Neural progenitor cell (in vitro differentiated cells): ENCODE measurements around the gene ANAPC16. TPM values are rescaled to one million over a fixed set of nuclear protein-coding genes. Genes with fewer than 3 reads are reported as not detected.

ENCODE experiments used
- DNase-seq: peaks from one replicate; pipeline ENCODE4 v3.0.0-alpha.2; 2016; ENCODE audit warnings: low spot score
- H2AFZ ChIP-seq: fragments of 200-600 bp; sonication (generic); replicated peaks from 2 replicates; pipeline ENCODE4 v1.6.1; 2016; ENCODE audit warnings: antibody characterized with exemption
- H3F3A ChIP-seq: fragments of 200-600 bp; sonication (generic); 2 replicates; pipeline ENCODE4 v1.6.1; 2016; ENCODE audit warnings: antibody characterized with exemption, low read depth
- H3K27ac ChIP-seq: fragments of 200-600 bp; sonication (generic); 2 replicates; pipeline ENCODE4 v1.5.1; 2016; ENCODE audit warnings: mild to moderate bottlenecking
- H3K27me3 ChIP-seq: fragments of 200-600 bp; sonication (generic); 2 replicates; pipeline ENCODE4 v1.6.1; 2016; ENCODE audit warnings: mild to moderate bottlenecking, moderate library complexity
- H3K36me3 ChIP-seq: fragments of 200-600 bp; sonication (generic); 2 replicates; pipeline ENCODE4 v1.5.1; 2016
- H3K4me1 ChIP-seq: fragments of 200-600 bp; sonication (generic); 2 replicates; pipeline ENCODE4 v1.6.1; 2016; ENCODE audit warnings: mixed run types
- H3K4me2 ChIP-seq: fragments of 200-600 bp; sonication (generic); 2 replicates; pipeline ENCODE4 v1.6.1; 2016
- H3K4me3 ChIP-seq: fragments of 200-600 bp; sonication (generic); 2 replicates; pipeline ENCODE4 v1.5.1; 2016
- H3K79me2 ChIP-seq: fragments of 200-600 bp; sonication (generic); 2 replicates; pipeline ENCODE4 v1.6.1; 2016; ENCODE audit warnings: low read depth
- H3K9ac ChIP-seq: fragments of 200-600 bp; sonication (generic); 2 replicates; pipeline ENCODE4 v1.6.1; 2016
- H3K9me3 ChIP-seq: fragments of 200-600 bp; sonication (generic); 2 replicates; pipeline ENCODE4 v1.5.1; 2016; ENCODE audit warnings: low read depth
- H4K20me1 ChIP-seq: fragments of 200-600 bp; sonication (generic); 2 replicates; pipeline ENCODE4 v1.6.1; 2016; ENCODE audit warnings: low read depth
- H3K27ac Mint-ChIP-seq: 3 replicates; pipeline ENCODE4 v1.8.0; 2021; ENCODE audit warnings: mixed read lengths
- H3K27me3 Mint-ChIP-seq: 2 replicates; pipeline ENCODE4 v1.8.0; 2022; ENCODE audit warnings: low read depth, mild to moderate bottlenecking, inconsistent platforms, moderate library complexity, mixed read lengths; ENCODE audit not compliant: insufficient read depth
- H3K36me3 Mint-ChIP-seq: 3 replicates; pipeline ENCODE4 v1.8.0; 2021; ENCODE audit warnings: mixed read lengths
- H3K4me1 Mint-ChIP-seq: 3 replicates; pipeline ENCODE4 v1.8.0; 2021; ENCODE audit warnings: mixed read lengths
- H3K4me3 Mint-ChIP-seq: 3 replicates; pipeline ENCODE4 v1.8.0; 2021; ENCODE audit warnings: mild to moderate bottlenecking, moderate library complexity, mixed read lengths
- H3K9me3 Mint-ChIP-seq: 3 replicates; pipeline ENCODE4 v1.8.0; 2020; ENCODE audit warnings: mixed read lengths
- CTCF ChIP-seq: fragments of 200-600 bp; sonication (generic); IDR thresholded peaks from 2 replicates; pipeline ENCODE4 v1.5.1; 2017; ENCODE audit warnings: antibody characterized with exemption, mild to moderate bottlenecking
- EZH2 ChIP-seq: fragments of 200-600 bp; sonication (generic); IDR thresholded peaks from 2 replicates; pipeline ENCODE4 v1.6.1; 2017; ENCODE audit warnings: antibody characterized with exemption, mild to moderate bottlenecking, moderate library complexity
- EZH2phosphoT487 ChIP-seq: fragments of 200-600 bp; sonication (generic); IDR thresholded peaks from 2 replicates; pipeline ENCODE4 v1.6.1; 2017; ENCODE audit warnings: antibody characterized with exemption
- total RNA-seq: library from RNA; depleted of rRNA; stranded (reverse); fragments of >200 nt; gene quantifications from 2 replicates; pipeline ENCODE4 v1.2.3, GENCODE V29; 2015; ENCODE audit warnings: low replicate concordance

The ANAPC16 gene
- total RNA-seq, 1 donor from 2014 or later: 217 TPM

- Histone ChIP-seq H3K4me1 (peaks cover 67% of the 10 kb centered on the region), H3K36me3 (no peaks in the 10 kb centered on the region), H4K20me1 (no peaks in the 10 kb centered on the region), H3K4me2 (no peak overlapping the region), H3F3A (peaks cover 69% of the 10 kb centered on the region), H3K27me3 (no peaks in the 10 kb centered on the region), H3K27ac (no peak overlapping the region), H3K9me3 (no peaks in the 10 kb centered on the region), H3K9ac (no peak overlapping the region), H3K4me3 (no peak overlapping the region), H3K79me2 (no peaks in the 10 kb centered on the region), H2AFZ (no peak overlapping the region)
- Mint-ChIP-seq H3K4me3 (peak overlapping the region; percentile 65), H3K36me3 (no peaks in the 10 kb centered on the region), H3K27me3 (peaks cover 9% of the 10 kb centered on the region), H3K4me1 (peaks cover 63% of the 10 kb centered on the region), H3K9me3 (no peaks in the 10 kb centered on the region), H3K27ac (peak overlapping the region; percentile 92)
- TF ChIP-seq CTCF (peak; percentile 8), EZH2 (no peak), EZH2phosphoT487 (no peak)
- no peak for DNase-seq
These were observed 42.8 kb downstream of the ANAPC16 start for GRCh38 chr10:72258617-72259016.

- H3K36me3 ChIP-seq: no peaks in the 10 kb centered on the region
- peaks cover 62% of the 10 kb centered on the region for H3K4me1 Mint-ChIP-seq
- peaks cover 71% of the 10 kb centered on the region for H3K4me1 ChIP-seq
- peak overlapping the region; percentile 96 for H3K27ac ChIP-seq
- DNase-seq: no peak
- no peak for TF ChIP-seq EZH2phosphoT487
- peak overlapping the region; percentile 74 for H3K4me3 Mint-ChIP-seq
- H3K4me2 ChIP-seq: peak overlapping the region; percentile 63
- H3K27me3 ChIP-seq: no peaks in the 10 kb centered on the region
- H3K79me2 ChIP-seq: no peaks in the 10 kb centered on the region
- no peak overlapping the region for H3K9ac ChIP-seq
- H2AFZ ChIP-seq: no peak overlapping the region
- H3K36me3 Mint-ChIP-seq: no peaks in the 10 kb centered on the region
- H3K27me3 Mint-ChIP-seq: peaks cover 9% of the 10 kb centered on the region
- H4K20me1 ChIP-seq: no peaks in the 10 kb centered on the region
- no peaks in the 10 kb centered on the region for H3K9me3 ChIP-seq
- no peaks in the 10 kb centered on the region for H3K9me3 Mint-ChIP-seq
- peak overlapping the region; percentile 17 for H3K4me3 ChIP-seq
- peaks cover 66% of the 10 kb centered on the region for H3F3A ChIP-seq
- H3K27ac Mint-ChIP-seq: peak overlapping the region; percentile 99
These were observed 43.9 kb downstream of the ANAPC16 start for GRCh38 chr10:72259491-72260238.

- no peaks in the 10 kb centered on the region for H3K79me2 ChIP-seq
- H3K27ac ChIP-seq: peak overlapping the region; percentile 96
- H3K27ac Mint-ChIP-seq: peak overlapping the region; percentile 99
- peaks cover 9% of the 10 kb centered on the region for H3K27me3 Mint-ChIP-seq
- no peaks in the 10 kb centered on the region for H3K9me3 ChIP-seq
- no peaks in the 10 kb centered on the region for H3K9me3 Mint-ChIP-seq
- H3K4me1 Mint-ChIP-seq: peaks cover 61% of the 10 kb centered on the region
- no peaks in the 10 kb centered on the region for H3K36me3 Mint-ChIP-seq
- H3K4me2 ChIP-seq: peak overlapping the region; percentile 63
- H3F3A ChIP-seq: peaks cover 70% of the 10 kb centered on the region
- H3K9ac ChIP-seq: no peak overlapping the region
- H4K20me1 ChIP-seq: no peaks in the 10 kb centered on the region
- peaks cover 71% of the 10 kb centered on the region for H3K4me1 ChIP-seq
- peak overlapping the region; percentile 17 for H3K4me3 ChIP-seq
- peak overlapping the region; percentile 74 for H3K4me3 Mint-ChIP-seq
- no peak overlapping the region for H2AFZ ChIP-seq
- no peak for DNase-seq
- TF ChIP-seq EZH2: no peak
- TF ChIP-seq CTCF: no peak
- no peak for TF ChIP-seq EZH2phosphoT487
- H3K27me3 ChIP-seq: no peaks in the 10 kb centered on the region
- no peaks in the 10 kb centered on the region for H3K36me3 ChIP-seq
These were observed 44.6 kb downstream of the ANAPC16 start for GRCh38 chr10:72260239-72260975.
